Left lung (tissue), 10 donors: ENCODE results near the gene PADI1. TPM values are rescaled to one million over a fixed set of nuclear protein-coding genes. Genes with fewer than 3 reads are reported as not detected.

ENCODE experiments used
- ATAC-seq: fragments of 200-7000 bp; cut with Tn5 transposase; one replicate; pipeline ENCODE4 v1.9.1; 2020; ENCODE audit warnings: moderate library complexity
- DNase-seq, 4 donors: peaks; one replicate each; pipeline ENCODE4 v3.0.0-alpha.2; 2013 to 2020
- H3K27ac ChIP-seq, 2 donors: fragments of 200-600 bp; sonication (generic) in 1 of 2; one replicate each; pipeline versions ENCODE4 v1.5.0 to v1.8.0; 2020 to 2021
- H3K27me3 ChIP-seq, 2 donors: fragments of 200-600 bp; sonication (generic) in 1 of 2; one replicate each; pipeline versions ENCODE4 v1.5.0 to v1.8.0; 2020 to 2021
- H3K36me3 ChIP-seq, 2 donors: fragments of 200-600 bp; sonication (generic) in 1 of 2; one replicate each; pipeline versions ENCODE4 v1.5.0 to v1.8.0; 2020 to 2021
- H3K4me1 ChIP-seq, 2 donors: fragments of 200-600 bp; one replicate each; pipeline ENCODE4 v1.8.0; 2021
- H3K4me3 ChIP-seq, 2 donors: fragments of 200-600 bp; sonication (generic) in 1 of 2; one replicate each; pipeline versions ENCODE4 v1.5.0 to v1.8.0; 2020 to 2021; ENCODE audit warnings: mild to moderate bottlenecking in 1 of 2
- H3K9me3 ChIP-seq, 2 donors: fragments of 200-600 bp; sonication (generic) in 1 of 2; one replicate each; pipeline versions ENCODE4 v1.5.0 to v1.8.0; 2020 to 2021
- CTCF ChIP-seq, 2 donors: fragments of 200-600 bp; sonication (generic) in 1 of 2; IDR thresholded peaks; one replicate each; pipeline versions ENCODE4 v1.5.0 to v1.8.0; 2021; ENCODE audit warnings: antibody characterized with exemption in 2 of 2
- intact Hi-C, 2 donors: fragments of 100-400 bp; cut with DNase I; formaldehyde crosslinking; loops; one replicate each; pipeline versions ENCODE4 v1.11.2 to v1.14.2; 2022
- polyA plus RNA-seq, 6 donors: library from polyadenylated mRNA; unstranded; fragments of 120-200 nt; gene quantifications; one replicate each; pipeline ENCODE4 v1.2.1, GENCODE V29; 2013; ENCODE audit not compliant: insufficient read length in 6 of 6
- total RNA-seq, 2 donors: library from RNA; stranded (reverse); fragmentation: NEBNext Ultra II Directional; extraction: Animal tissue kit (Norgen Biotek cat#: 25700); gene quantifications; one replicate each; pipeline ENCODE4 v1.2.1, GENCODE V29; 2021
- donor health status: DM: no; HTN: yes; CAD: no.
- donor health status: DM: no; HTN: no; CAD: no.

PADI1 gene
- total and polyA plus RNA-seq, 8 donors, result not detected

DNA sequence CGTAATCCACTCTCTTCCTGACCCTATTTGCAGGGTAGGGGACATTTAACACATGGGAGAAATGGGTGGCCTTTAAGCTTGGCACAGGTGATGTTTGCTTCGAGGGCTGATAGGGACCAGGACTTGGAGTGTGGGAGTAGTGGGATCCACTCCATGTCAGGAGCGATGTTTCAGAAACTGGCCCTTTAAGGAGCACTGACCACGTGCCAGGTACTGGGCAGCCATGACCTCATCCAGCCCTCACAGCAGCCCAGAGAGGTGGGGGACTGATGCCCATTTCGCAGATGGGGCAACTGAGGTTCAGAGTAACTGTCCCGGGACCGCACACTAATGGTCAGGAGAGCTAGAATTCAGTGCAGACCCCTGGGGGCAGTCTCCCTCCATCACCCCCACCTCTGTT lies 55.3 kb downstream of the PADI1 start:
- intact Hi-C loops, result no loop called here
- Histone ChIP-seq H3K4me3 (no peak overlapping the region), H3K9me3 (peaks cover 0 to 2% of the 10 kb centered on the region in 2 donors), H3K27ac (no peak overlapping the region), H3K4me1 (no peaks in the 10 kb centered on the region), H3K27me3 (peaks cover 0 to 48% of the 10 kb centered on the region in 2 donors), H3K36me3 (no peaks in the 10 kb centered on the region)
- ATAC-seq (no peak), DNase-seq (no peak)
- no peak for TF ChIP-seq CTCF (IDR thresholded peaks at IDR 0.05)

DNA sequence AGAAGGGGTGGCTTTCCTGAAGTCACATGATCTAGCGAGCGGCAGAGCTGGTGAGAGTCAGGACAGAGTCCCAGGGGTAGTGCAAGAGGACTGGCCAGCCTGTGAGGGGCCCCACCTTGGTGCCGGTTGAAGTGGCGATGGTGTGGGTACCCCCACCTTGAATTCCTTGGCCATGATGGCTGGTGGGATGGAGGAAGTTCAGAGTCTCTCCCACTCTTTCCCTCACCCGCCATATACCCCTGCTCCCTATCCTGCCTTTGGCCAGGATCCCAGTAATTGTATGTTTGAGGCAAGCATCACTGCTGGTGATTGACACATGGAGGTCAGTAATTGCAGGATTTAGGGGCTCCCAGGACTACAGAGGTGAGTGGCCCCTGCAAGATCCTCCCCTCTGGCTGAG lies 55.8 kb downstream of the PADI1 start:
- intact Hi-C loops, result no loop called here
- Histone ChIP-seq H3K27ac (no peak overlapping the region), H3K9me3 (peaks cover 0 to 2% of the 10 kb centered on the region in 2 donors), H3K36me3 (no peaks in the 10 kb centered on the region), H3K4me1 (no peaks in the 10 kb centered on the region), H3K4me3 (no peak overlapping the region), H3K27me3 (peaks cover 0 to 46% of the 10 kb centered on the region in 2 donors)
- no peak for TF ChIP-seq CTCF (IDR thresholded peaks at IDR 0.05)
- DNase-seq (no peak), ATAC-seq (no peak)

DNA sequence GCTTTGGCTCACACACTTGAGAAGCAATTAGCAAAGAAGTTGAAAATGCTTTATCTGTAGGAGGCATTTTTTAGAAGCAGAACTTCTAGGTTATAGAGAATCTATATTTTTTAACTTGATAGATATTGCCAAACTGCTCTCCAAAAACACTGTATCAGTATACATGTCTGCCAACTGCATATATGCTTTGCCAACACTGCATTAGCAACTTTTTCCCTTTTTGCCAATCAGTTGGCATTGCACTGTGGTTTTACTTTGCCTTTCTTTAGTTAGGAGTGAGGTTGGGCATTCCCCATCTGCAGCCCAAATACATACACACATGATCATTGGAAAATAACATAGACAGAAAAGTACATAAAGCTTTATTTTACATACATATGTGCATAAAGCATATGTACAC lies 59.0 kb downstream of the PADI1 start:
- H3K27ac ChIP-seq, result no peak overlapping the region
- peaks cover 0 to 20% of the 10 kb centered on the region in 2 donors for H3K27me3 ChIP-seq
- DNase-seq (no peak), ATAC-seq (no peak)
- H3K4me1 ChIP-seq, result no peaks in the 10 kb centered on the region
- peaks cover 0 to 2% of the 10 kb centered on the region in 2 donors for H3K9me3 ChIP-seq
- intact Hi-C loops, result no loop called here
- TF ChIP-seq CTCF (IDR thresholded peaks at IDR 0.05), result no peak
- no peak overlapping the region for H3K4me3 ChIP-seq
- no peaks in the 10 kb centered on the region for H3K36me3 ChIP-seq

- no peak for TF ChIP-seq CTCF (IDR thresholded peaks at IDR 0.05)
- Histone ChIP-seq H3K27me3 (peaks cover 0 to 16% of the 10 kb centered on the region in 2 donors), H3K36me3 (no peaks in the 10 kb centered on the region), H3K27ac (no peak overlapping the region), H3K9me3 (peaks cover 0 to 2% of the 10 kb centered on the region in 2 donors), H3K4me3 (no peak overlapping the region), H3K4me1 (no peaks in the 10 kb centered on the region)
- intact Hi-C loops, result no loop called here
- no peak for ATAC-seq
- no peak for DNase-seq
Observed at GRCh38 chr1:17264470-17264869, 59.5 kb downstream of the PADI1 start.

- DNase-seq (peak in 1 of 4 donors; percentile 15), ATAC-seq (no peak)
- no peak overlapping the region for H3K27ac ChIP-seq
- H3K9me3 ChIP-seq, result peaks cover 0 to 2% of the 10 kb centered on the region in 2 donors
- H3K27me3 ChIP-seq, result peaks cover 0 to 9% of the 10 kb centered on the region in 2 donors
- H3K4me1 ChIP-seq, result no peaks in the 10 kb centered on the region
- no peak overlapping the region for H3K4me3 ChIP-seq
- no peaks in the 10 kb centered on the region for H3K36me3 ChIP-seq
- intact Hi-C loops, result no loop called here
- no peak for TF ChIP-seq CTCF (IDR thresholded peaks at IDR 0.05)
Observed at GRCh38 chr1:17265162-17265561, 60.2 kb downstream of the PADI1 start.
